Fibroblast of the conjunctiva (primary cell): ENCODE data around the gene FAM169A.
"Not testable (repeated sequence)": the region's sequence is repeated elsewhere in the genome, so short reads cannot be mapped to it uniquely, and the experiment has no call there.

Experiments
- DNase-seq: peaks from one replicate; pipeline ENCODE4 v3.0.0-alpha.2; 2010; ENCODE audit warnings: low read depth

Gene FAM169A

GRCh38 chr5:74801197-74801596 is 65.0 kb downstream of the FAM169A start:
- no peak for DNase-seq

- no peak for DNase-seq
These were observed 66.9 kb downstream of the FAM169A start for GRCh38 chr5:74798977-74799911.

GRCh38 chr5:74791669-74792068 is 74.5 kb downstream of the FAM169A start:
- DNase-seq, result not testable (repeated sequence)

- no peak for DNase-seq
These were observed 78.8 kb downstream of the FAM169A start for GRCh38 chr5:74787424-74787823.

GRCh38 chr5:74786851-74787250 is 79.3 kb downstream of the FAM169A start:
- no peak for DNase-seq

GRCh38 chr5:74778609-74779008 is 87.6 kb downstream of the FAM169A start:
- no peak for DNase-seq

GRCh38 chr5:74772359-74772758 is 93.8 kb downstream of the FAM169A start:
- DNase-seq, result no peak

GRCh38 chr5:74767579-74767913 is 98.6 kb downstream of the FAM169A start:
- DNase-seq, result peak; percentile 18

GRCh38 chr5:74766849-74767578 is 99.2 kb downstream of the FAM169A start, which contains the start of the genes GFM2 and NSA2:
Gene GFM2 (minus strand): TSS chr5:74767117. CDS start chr5:74763742, 3,375 bp downstream.
Gene NSA2 (plus strand): TSS chr5:74767249. CDS start chr5:74767361, 112 bp downstream.
- DNase-seq, result peak; percentile 75

- DNase-seq, result peak; percentile 47
These were observed 99.8 kb downstream of the FAM169A start for GRCh38 chr5:74766418-74766848.

- no peak for DNase-seq
These were observed 100.3 kb downstream of the FAM169A start for GRCh38 chr5:74765929-74766328.

- no peak for DNase-seq
These were observed 101.0 kb downstream of the FAM169A start for GRCh38 chr5:74765201-74765600.

GRCh38 chr5:74763504-74763903 is 102.7 kb downstream of the FAM169A start:
- DNase-seq, result no peak

GRCh38 chr5:74762599-74762998 is 103.6 kb downstream of the FAM169A start:
- peak; percentile 45 for DNase-seq

GRCh38 chr5:74761241-74761640 is 104.9 kb downstream of the FAM169A start:
- DNase-seq, result no peak

GRCh38 chr5:74748742-74749141 is 117.4 kb downstream of the FAM169A start:
- not testable (repeated sequence) for DNase-seq

- DNase-seq, result no peak
These were observed 127.8 kb downstream of the FAM169A start for GRCh38 chr5:74738406-74738805.

GRCh38 chr5:74736759-74737158 is 129.4 kb downstream of the FAM169A start:
- no peak for DNase-seq
